BE2C (cell line): Measurements from ENCODE around the gene C1D. TPM values are rescaled to one million over a fixed set of nuclear protein-coding genes. Genes with fewer than 3 reads are reported as not detected.

Experiments used
- DNase-seq: peaks from one replicate; pipeline ENCODE4 v3.0.0-alpha.2; 2020
- H3K27me3 ChIP-seq: fragments of 250-450 bp; sonication (Bioruptor Pico); 2 replicates; pipeline ENCODE4 v1.5.1; 2020; ENCODE audit warnings: mild to moderate bottlenecking
- H3K36me3 ChIP-seq: fragments of 250-450 bp; sonication (Bioruptor Pico); 2 replicates; pipeline ENCODE4 v1.5.1; 2020; ENCODE audit warnings: mild to moderate bottlenecking
- H3K4me1 ChIP-seq: fragments of 250-450 bp; sonication (Bioruptor Pico); 2 replicates; pipeline ENCODE4 v1.5.1; 2020
- H3K4me3 ChIP-seq: 2 replicates; pipeline ENCODE4 v1.5.1; 2011; ENCODE audit warnings: low read depth, low read length
- H3K9me3 ChIP-seq: fragments of 250-450 bp; sonication (Bioruptor Pico); 2 replicates; pipeline ENCODE4 v1.5.1; 2020
- polyA plus RNA-seq: library from polyadenylated mRNA; unstranded; fragments of >200 nt; gene quantifications from one replicate; pipeline ENCODE4 v1.2.1, GENCODE V29; 2012; ENCODE audit warnings: low read depth, missing spikeins; ENCODE audit not compliant: insufficient read length, insufficient read depth
- TF ChIP-seq, protein P1 (sequence below): IDR thresholded peaks from 2 replicates; pipeline ENCODE4 v1.5.1; 2012; ENCODE audit warnings: mild to moderate bottlenecking, low read depth, low read length

Gene C1D, protein sequence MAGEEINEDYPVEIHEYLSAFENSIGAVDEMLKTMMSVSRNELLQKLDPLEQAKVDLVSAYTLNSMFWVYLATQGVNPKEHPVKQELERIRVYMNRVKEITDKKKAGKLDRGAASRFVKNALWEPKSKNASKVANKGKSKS
- 22.6 TPM for polyA plus RNA-seq

DNA sequence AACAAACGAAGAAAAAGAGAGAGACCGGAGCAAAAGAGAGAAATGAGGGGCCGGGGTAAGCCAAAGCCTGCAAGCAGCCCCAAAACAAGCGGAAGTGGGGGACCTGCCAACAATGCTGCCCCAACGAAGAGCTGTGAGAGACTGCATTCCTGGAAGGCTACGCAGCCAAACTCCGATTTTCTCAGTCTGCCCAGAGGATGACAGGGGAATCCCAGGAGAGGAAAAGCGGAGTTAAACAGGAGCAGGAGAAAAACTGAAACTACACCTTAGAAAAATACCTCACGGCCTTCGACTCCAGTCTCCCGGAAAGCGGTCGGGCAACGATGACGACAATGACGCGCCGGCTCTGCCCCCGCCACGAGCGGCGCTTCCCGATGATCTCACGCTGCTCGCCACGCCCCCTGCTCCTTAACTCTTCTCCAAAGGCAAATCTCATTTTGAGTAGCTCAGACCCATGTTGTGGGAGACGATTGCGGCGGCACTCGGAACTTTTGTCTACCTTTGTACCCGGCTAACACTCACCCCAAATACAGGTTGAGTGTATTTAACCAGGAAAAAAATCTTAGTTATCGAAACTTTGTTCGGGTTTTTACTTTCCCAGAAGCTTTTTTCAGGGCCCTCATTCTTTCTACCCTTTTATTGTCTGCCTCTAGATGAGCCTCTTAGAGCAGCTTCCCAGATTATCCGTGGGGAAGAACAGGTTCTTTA lies at the start of gene C1D:
C1D (minus strand) TSS at position 325 of the 708 bp plus-strand sequence. CDS start 15,694 bp downstream, outside the sequence.
- H3K36me3 ChIP-seq = no peaks in the 10 kb centered on the region
- no peaks in the 10 kb centered on the region for H3K27me3 ChIP-seq
- no peaks in the 10 kb centered on the region for H3K4me1 ChIP-seq
- TF ChIP-seq, protein P1, sequence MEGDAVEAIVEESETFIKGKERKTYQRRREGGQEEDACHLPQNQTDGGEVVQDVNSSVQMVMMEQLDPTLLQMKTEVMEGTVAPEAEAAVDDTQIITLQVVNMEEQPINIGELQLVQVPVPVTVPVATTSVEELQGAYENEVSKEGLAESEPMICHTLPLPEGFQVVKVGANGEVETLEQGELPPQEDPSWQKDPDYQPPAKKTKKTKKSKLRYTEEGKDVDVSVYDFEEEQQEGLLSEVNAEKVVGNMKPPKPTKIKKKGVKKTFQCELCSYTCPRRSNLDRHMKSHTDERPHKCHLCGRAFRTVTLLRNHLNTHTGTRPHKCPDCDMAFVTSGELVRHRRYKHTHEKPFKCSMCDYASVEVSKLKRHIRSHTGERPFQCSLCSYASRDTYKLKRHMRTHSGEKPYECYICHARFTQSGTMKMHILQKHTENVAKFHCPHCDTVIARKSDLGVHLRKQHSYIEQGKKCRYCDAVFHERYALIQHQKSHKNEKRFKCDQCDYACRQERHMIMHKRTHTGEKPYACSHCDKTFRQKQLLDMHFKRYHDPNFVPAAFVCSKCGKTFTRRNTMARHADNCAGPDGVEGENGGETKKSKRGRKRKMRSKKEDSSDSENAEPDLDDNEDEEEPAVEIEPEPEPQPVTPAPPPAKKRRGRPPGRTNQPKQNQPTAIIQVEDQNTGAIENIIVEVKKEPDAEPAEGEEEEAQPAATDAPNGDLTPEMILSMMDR = no peak
- H3K9me3 ChIP-seq = no peaks in the 10 kb centered on the region
- peak within 1 kb of the TSS; percentile 99 for H3K4me3 ChIP-seq
- DNase-seq = peak; percentile 87

DNA sequence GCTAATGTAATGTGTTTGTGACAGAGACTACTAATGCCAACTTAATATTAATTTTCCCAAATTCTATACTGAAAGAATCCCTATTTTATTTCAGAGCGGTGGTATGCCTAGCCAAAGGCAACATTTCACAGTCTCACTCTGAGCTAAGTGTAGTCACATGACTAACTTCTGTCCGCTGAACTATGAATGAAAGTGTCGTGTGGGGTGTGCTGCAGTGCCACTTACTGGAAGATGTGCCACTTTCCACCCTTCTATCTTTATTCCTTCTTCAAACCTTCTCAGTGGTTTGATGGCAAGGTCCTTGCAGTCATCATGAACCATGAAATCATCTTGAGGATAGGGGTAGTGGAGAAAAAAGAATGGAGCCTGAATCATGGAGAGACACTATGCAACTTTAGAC lies 47.3 kb upstream of the C1D start:
- no peak overlapping the region for H3K4me3 ChIP-seq
- H3K9me3 ChIP-seq = no peaks in the 10 kb centered on the region
- TF ChIP-seq, protein P1 = peak; percentile 29
- H3K27me3 ChIP-seq = no peaks in the 10 kb centered on the region
- no peaks in the 10 kb centered on the region for H3K36me3 ChIP-seq
- DNase-seq = peak; percentile 10
- H3K4me1 ChIP-seq = no peaks in the 10 kb centered on the region

DNA sequence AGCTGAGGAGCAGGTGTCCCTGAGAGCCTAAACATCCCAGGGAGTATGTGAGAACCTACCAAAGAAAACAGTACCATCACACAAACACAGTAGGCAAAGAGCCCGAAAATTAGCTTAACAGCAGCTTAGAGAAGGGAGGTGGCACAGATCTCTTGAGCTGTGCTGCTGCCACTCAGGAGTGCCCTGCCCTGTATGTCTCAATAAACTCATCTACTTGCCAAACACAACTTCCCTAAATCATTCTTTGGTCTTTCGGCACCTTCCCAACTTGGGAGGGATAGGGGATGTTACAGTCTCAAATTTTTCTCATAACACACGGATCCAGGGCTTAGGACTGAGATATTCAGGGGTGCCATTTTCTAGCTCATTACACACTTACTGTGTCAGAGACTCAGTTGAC lies 45.3 kb upstream of the C1D start:
- no peak for DNase-seq
- TF ChIP-seq, protein P1 = no peak
- Histone ChIP-seq H3K27me3 (no peaks in the 10 kb centered on the region), H3K4me1 (no peaks in the 10 kb centered on the region), H3K9me3 (no peaks in the 10 kb centered on the region), H3K4me3 (no peak overlapping the region), H3K36me3 (no peaks in the 10 kb centered on the region)

DNA sequence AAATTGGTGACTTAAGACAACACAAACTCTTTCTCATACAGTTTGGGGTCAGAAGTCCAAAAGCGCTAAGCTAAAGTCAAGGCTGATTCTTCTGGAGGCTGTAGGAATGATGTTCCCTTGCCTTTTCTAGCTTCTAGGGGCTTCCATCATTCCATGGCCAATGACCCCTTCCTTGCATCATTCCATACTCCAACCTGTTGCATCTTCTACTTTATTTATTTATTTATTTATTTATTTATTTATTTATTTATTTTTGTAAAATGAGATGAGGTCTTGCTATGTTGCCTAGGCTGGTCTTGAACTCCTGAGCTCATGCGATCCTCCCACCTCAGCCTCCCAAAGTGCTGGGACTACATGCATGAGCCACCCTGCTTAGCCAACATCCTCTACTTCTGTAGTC lies 44.7 kb upstream of the C1D start:
- Histone ChIP-seq H3K4me1 (no peaks in the 10 kb centered on the region), H3K36me3 (no peaks in the 10 kb centered on the region), H3K4me3 (no peak overlapping the region), H3K27me3 (no peaks in the 10 kb centered on the region), H3K9me3 (no peaks in the 10 kb centered on the region)
- TF ChIP-seq, protein P1 = no peak
- no peak for DNase-seq

DNA sequence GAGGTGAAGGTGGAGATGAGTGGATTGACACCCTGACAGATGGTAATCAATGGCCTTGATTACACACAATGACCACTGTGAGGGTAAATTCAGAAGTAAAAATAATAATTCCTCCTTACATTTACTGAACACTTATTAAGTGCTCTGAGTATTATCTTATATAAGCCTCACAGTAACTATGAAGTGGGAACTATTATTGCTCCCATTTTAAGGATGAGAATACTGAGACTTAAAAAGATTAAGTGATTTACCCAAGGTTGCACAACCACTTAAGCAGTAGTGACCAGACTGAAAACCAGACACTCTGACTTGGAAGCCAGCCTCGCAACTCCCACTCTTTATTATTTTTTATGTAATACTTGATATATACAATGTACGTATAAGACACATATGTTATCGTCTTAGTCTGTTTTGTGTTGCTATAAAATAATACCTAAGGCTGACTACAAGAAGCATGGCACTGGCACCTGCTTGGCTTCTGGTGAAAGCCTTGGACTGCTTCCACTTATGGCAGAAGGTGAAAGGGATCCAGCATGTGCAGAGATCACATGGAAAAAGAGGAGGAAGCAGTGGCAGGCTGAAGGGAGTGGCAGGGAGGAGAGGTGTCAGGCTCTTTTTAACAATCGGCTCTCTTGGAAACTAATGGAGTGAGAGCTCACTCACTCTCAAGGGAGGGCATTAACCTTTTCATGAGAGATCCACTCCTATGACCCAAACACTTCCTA lies 41.5 kb upstream of the C1D start:
- H3K27me3 ChIP-seq = no peaks in the 10 kb centered on the region
- H3K4me1 ChIP-seq = no peaks in the 10 kb centered on the region

More for the DNA sequence above, 41.5 kb upstream of the C1D start:
- no peak for DNase-seq
- no peaks in the 10 kb centered on the region for H3K9me3 ChIP-seq
- no peak overlapping the region for H3K4me3 ChIP-seq
- TF ChIP-seq, protein P1 = no peak
- H3K36me3 ChIP-seq = no peaks in the 10 kb centered on the region
